NCI-H187 treated with DMSO at 0.1 percent for 48 hours (cell line): ENCODE data around the gene SPACA4.

Experiments used
- DNase-seq: peaks from one replicate; lab custom pipeline; 2025; lab: John Stamatoyannopoulos, UW

Gene SPACA4

DNA sequence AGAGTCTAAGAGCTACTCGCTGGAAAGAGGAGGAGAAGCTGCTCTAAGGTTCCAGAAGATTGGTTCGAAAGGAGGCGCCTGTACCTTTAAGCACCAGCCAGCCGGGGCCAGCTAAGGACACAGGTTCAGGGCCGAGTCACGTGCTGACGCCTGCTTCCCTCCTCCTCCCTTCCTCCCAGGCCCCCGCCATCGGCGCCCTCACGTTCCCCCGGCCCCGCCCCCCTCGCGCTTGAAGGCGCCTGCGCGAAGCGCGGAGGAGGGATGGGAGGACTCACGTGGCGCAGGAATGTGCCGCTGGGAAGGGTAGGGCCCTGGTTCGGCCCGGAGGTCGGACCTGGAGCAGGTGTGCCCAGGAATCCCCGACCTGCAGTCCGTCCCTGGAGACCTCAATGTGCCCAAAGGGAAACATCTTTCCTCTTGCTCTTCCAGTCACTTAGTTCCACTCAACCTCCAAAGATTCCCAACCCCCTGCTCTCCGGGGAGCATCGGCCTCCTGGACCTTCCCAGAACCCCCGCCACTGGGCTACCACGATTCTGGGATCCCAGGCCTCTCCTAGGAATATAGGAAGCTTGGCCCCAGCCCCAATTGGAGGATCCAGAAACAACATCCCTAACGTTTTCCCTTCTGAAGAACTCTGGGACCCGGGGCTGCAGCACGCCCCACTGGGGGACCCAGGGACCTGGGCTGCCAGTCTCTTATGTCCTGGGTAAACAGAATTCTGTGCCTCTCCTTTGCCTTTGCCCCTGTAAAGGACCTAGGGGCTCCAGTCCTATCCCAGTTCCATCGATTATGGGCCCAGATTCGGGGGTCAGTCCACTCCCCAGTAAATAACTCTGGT is 28.1 kb downstream of the SPACA4 start:
- DNase-seq = peak; percentile 91

GRCh38 chr19:48635263-48635965 is 28.9 kb downstream of the SPACA4 start:
- DNase-seq = no peak

DNA sequence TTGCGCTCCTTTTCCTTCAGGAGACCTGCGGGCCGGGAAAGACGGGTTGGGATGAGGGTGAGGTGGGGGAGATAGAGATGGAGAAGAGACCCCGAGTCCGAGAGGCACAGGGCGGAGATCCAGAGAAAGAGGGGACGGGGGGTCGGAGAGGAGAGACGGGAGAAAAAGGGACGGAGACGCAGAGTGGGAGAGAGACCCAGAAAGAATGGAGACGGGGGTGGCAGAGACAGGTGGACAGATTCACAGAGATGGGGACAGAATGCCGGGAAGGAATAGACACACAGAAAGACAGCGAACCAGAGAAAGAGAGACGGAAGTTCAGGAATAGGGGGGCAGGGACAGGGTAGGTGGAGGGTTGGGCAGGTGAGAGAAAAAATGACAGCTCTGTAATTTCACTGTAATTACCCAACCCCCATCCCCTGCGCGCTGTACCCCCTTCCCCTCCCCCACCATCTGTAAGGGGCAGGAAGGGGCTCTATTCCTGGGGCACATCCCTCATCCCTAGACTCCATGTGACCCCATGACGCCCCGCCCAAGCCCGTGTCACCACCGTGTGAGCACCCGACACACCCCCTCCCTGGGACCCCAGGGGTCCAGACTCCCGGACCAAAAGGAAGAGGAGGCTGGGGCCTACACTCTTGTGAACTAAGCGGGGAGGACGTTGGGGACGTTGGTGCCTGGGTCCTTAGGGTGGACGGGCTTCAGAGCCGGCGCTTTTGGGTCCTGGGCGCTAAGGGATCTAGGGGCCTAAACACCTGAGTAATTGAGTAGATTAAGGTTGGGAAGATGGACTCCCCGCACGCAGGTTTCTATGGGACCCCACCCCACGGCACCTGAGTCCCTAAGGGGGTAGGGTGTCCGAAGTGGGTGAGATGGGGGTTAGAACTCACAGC is 29.7 kb downstream of the SPACA4 start:
- DNase-seq = no peak

- no peak for DNase-seq
Observed at GRCh38 chr19:48636859-48637448, 30.4 kb downstream of the SPACA4 start, which contains the start of gene DBP. TSS of gene DBP (minus strand) at chr19:48637379. CDS start at chr19:48636994, 385 bp downstream.

DNA sequence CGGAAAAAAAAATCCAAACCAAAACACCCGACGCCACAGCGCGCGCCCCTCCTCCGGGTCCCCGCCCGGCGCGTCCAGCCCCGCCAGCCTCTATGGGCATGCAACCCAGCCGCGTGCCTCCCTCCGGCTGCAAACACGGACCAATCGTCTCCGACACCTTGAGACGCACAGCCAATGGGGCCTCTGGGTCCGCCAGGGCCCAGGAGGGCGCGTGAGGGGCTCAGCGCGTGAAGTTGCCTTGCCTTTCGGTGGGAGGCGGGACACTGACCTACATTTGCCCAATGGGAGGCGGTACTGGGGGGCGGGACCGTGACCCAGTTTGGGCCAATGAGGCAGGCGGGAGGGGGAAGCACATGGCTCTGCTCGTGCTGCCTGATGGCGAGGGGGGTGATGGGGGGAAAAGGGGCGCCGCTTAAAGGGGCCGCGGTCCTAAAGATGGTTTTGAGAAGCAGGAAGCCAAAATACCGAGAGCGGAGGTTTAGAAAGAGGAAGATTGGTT is 31.0 kb downstream of the SPACA4 start:
- peak; percentile 97 for DNase-seq

DNA sequence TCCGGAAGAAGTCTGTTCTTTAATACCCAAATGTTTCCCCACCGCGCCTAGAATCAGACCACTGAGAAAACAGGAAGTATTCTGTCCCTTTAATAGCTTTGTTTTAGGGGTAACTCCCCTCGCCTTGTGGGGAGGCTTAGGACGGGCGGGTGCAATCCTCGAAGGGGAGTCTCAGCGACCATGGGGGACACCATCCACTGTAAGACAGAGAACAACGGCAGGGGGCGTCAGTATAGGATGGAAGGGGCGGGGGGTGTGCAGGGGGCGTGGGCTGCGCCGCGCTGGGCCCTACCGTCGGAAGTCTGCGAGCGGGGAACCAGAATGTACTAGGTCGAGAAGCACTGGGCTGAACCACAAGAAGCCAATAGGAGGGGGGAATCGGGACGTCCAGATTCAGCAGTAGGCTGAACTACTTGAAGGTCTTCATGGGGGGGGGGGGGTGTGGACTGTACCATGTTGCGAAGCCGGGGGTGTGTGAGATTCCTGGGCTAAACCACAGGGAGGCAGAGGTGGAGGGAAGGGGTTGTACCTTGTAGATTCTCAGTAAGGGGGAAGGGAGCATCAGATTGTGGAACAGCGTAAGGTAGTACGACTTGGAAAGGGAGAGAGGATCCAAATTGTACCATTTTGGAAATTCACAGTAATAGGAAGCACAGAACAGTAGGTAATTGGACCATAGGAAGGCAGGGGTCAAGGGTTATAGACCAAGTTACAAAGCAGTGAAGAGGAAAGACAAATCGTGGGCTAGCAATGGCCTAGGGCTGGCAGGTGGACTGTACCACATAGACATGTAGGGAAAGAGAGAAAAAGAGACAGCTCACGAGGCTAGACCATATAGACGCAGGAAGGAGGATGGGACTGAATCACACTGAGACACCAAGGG is 31.6 kb downstream of the SPACA4 start:
- DNase-seq = peak; percentile 86

GRCh38 chr19:48638831-48639381 is 32.4 kb downstream of the SPACA4 start:
- DNase-seq = no peak

DNA sequence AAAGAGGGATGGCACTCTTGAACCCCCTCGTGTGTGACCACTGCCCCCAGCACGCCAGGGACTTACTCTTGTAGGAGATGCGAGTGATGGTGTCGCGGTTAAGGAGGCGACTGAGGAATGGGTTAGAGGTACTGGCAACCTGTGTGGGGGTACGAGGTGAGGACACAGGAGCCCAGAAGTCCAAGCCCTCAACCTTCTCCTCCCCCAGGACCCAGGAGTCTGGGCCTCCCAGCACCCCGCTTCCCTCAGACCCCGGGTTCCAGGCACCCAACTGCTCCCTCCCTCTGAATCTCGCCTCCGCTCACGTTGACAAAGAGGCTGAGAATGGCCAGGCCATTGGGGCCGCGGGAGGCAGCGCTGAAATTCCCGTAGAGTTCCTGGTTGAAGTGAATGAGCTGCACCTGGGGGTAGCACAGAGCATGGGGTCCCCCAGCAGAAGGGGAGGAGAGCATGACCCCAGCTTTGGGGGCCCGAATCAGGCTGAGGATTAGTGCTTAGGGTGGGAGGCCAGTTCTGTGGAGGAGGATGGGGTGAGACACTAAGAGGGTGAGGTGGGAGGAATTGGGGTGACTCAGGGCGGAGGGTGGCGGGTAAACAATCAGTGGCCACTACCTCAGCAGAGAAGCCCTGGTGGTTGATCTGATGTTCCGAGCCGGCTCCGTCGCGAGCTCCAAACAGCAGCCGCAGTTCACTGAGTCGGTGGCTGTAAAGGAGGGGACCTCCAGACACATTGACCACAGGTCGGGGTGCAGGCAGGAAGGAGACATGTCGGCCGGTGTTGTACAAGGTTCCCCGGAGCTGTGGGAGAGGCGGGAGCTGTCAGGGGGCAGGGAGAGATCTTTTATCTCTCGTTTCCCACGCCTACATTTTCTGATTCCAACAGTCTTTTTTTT is 33.2 kb downstream of the SPACA4 start:
- DNase-seq = no peak

- DNase-seq = no peak
Observed at GRCh38 chr19:48641850-48642249, 35.3 kb downstream of the SPACA4 start.

GRCh38 chr19:48642862-48643261 is 36.3 kb downstream of the SPACA4 start:
- no peak for DNase-seq

GRCh38 chr19:48644355-48644754 is 37.8 kb downstream of the SPACA4 start:
- DNase-seq = no peak

- peak; percentile 69 for DNase-seq
Observed at GRCh38 chr19:48644839-48645619, 38.5 kb downstream of the SPACA4 start.

DNA sequence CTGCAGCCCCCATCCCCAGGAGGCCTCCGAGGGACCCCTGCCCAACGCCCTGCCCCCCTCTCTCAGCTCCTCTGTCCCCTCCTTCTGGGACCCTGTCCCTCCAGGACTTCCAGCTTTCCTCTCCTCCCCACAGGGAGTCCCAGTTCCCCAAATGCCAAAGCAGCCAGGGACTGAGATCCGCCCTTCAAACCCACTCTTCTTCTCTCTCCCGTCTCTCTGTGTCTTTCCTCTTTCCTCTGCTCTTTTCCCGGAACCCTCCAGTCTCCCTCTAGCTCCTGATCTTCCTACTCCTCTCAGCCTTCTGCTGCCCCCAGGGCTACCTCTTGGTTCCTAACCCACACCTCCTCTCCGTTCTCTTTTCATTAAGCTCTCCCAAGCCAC is 39.1 kb downstream of the SPACA4 start:
- no peak for DNase-seq

DNA sequence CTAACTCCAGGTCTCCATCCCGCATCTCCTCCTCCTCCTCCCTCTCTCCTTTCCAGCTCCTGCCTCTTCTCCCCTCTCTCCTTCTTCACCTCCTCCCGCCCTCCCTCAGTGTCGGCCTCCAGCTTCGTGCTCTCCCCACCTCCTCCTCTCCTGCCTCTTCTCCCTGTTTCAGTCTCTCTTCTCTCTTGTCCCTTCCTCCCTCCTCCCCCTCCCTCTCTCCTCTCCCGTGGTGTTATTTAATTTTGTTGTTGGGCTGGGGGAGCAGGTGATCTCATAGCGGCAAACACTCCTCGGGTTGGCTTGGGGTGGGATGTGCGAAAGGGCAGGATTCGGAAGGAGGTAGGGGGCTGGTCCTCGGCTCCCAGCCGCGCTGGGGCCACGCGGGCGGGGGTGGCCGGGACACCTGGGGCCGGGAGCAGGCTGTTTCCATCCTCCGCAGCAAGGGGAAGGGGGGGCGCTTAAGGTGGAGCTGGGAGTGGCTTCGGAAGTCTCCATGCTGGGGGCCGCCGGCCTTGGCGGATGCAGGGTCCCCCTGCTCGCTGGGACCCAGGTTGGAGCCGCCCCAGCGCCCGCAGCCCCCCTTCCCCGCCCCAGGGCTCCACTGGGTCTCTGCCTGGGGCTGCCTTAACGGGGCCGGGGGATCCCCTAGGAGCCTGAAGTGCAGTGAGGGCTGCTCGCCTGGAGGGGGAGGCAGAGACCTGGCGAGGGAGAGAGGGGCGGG is 39.6 kb downstream of the SPACA4 start, which contains the start of gene CA11:
CA11 (minus strand) TSS at position 187 of the 721 bp plus-strand sequence. CDS start 555 bp downstream, outside the sequence.
- peak; percentile 92 for DNase-seq

DNA sequence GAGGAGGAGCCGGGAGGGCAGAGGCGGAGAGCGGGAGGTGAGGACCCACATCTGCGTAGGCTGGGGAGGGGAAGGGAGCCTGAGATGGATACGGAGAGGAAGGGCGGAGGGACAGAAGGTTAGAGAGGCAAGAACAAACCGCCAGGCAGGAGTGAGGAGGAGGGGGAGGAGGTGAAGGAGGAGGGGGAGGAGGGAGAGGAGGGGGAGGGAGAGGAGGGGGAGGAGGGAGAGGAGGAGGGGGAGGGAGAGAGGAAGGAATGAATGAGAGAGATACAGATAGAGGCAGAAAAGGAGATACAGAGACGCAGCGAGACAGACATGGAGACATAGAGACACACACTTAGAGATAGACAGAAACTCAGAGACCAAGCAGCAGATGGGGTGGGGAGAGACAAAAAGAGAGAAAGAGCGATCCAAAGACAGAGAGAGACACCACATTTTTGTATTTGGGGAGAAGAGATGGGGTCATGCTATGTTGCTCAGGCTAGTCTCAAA is 40.2 kb downstream of the SPACA4 start:
- DNase-seq = no peak

DNA sequence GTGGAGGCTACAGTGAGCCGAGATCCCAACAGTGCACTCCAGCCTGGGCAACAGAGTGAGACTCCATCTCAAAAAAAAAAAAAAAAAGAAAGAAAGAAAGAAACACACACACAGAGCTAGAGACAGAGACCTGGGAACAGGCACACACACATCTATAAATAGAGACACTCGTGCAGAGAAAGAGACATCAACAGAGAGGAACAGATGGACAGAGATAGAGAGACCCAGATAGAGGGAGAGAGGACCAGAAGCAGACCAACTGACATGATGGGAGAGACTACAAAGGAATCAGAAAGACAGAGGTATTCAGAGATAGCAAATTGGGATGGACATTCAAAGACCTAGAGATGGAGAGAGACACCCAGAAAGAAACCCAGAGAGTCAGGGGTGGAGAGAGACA is 41.6 kb downstream of the SPACA4 start:
- DNase-seq = no peak

DNA sequence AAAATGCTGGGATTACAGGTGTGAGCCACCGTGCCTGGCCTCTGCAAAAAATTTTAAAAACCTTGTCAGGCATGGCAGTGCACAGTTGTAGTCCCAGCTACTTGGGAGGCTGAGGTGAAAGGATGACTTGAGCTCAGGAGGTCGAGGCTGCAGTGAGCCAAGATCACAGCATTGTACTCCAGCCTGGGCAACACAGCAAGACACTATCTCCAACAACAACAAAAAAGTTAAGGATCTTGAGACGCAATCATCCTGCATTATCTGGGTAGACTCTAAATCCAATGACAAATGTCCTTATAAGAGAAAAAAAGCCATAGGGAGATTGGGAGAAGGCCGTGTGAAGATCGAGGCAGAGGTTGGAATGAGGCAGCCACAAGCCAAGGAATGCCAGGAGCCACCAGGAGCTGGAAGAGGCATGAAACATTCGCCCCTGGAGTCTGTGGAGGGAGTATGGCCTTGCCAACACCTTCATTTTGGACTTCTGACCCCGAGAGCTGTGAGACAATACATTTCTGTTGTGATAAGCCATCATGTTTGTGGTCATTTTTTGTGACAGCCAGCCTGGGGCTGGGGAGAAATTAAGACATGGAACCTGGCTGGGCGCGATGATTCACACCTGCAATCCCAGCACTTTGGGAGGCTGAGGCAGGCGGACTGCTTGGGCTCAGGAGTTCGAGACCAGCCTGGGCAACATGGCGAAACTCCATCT is 44.6 kb downstream of the SPACA4 start:
- no peak for DNase-seq
